ENCODE results near the gene TLE6.

GRCh38 chr19:2978772-2979171 lies 1.4 kb downstream of the TLE6 start:
- no peak for TF ChIP-seq CTCF (IDR thresholded peaks at IDR 0.05 in 4 of 5, conservative IDR thresholded peaks at IDR 0.05 in 1 of 5)
- TF ChIP-seq POLR2A (IDR thresholded peaks at IDR 0.05), result no peak
